HG02798 (cell line): Measurements from ENCODE around the gene NEDD4L.
"Not testable (repeated sequence)": the region's sequence is repeated elsewhere in the genome, so short reads cannot be mapped to it uniquely, and the experiment has no call there.

ENCODE experiments used
- ATAC-seq: cut with Tn5 transposase; IDR thresholded peaks from one replicate; pipeline ENCODE4 v1.9.1; 2021; ENCODE audit warnings: mild to moderate bottlenecking; ENCODE audit not compliant: unreplicated experiment, poor library complexity

The NEDD4L gene

DNA sequence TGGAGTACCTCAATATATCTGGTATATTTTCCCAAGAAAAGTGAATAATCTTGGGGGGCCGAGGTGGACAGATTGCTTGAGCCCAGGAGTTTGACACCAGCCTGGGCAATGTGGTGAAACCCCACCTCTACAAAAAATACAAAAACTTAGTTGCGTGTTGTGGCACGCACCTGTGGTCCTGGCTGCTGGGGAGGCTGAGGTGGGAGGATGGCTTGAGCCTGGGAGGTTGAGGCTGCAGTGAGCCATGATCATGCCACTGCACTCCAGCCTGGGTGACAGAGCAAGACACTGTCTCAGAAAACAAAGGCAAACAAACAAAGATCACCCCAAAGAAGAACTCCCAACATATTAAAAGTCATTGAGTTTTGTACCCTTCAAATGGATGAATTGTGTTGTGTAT lies 6.9 kb downstream of the NEDD4L start:
- ATAC-seq: not testable (repeated sequence)

DNA sequence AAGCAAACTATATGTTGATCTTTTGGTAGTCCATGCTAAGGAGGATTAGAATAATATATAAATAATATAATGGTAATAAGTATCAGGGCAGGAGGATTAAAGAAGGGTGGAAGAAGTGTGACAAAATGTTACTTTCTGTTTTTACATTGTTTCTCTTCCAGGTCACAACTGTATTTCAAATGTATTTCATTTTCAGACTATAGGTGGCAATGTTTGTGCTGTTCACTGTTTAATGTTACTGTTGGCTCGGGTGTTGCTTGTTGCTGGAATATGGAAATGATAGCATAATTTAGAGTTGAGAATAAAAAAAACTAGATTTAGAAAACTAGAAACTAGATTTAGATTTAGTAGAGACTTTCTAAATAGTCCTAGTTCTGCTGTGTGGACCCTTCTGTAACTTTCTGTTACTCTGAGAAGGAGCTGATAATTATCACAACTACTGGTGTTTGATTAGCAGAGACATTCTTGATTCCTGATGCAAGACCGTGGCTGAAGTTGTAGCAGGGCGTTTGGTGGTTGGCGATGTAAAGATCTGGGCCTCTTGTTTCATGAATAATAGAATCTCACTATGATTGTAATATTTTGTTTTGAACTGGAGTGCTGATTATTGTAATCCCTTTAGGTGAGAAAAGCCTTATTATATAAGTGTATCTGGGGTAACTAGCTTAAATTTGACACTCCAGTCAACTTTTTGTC lies 7.9 kb downstream of the NEDD4L start:
- ATAC-seq: peak; percentile 71

DNA sequence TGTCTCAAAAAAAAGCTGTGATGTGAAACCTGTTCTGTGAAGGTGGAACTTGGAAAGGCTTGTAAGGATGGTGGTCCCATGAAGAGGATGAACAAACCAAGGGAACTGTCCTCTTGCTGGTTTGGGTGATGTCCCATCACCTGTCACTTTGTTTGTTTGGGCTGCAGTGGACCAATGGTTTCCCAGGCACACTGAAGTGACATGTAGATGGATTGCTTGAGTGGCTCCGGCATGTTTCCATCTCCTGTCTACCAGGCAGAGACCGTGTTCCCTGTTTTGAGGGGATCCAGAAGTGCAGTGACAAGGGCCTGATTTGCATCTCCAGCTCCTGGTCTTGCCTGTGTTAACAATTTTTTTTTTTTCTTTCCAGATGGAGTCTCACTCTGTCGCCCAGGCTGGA lies 8.9 kb downstream of the NEDD4L start:
- ATAC-seq: no peak

DNA sequence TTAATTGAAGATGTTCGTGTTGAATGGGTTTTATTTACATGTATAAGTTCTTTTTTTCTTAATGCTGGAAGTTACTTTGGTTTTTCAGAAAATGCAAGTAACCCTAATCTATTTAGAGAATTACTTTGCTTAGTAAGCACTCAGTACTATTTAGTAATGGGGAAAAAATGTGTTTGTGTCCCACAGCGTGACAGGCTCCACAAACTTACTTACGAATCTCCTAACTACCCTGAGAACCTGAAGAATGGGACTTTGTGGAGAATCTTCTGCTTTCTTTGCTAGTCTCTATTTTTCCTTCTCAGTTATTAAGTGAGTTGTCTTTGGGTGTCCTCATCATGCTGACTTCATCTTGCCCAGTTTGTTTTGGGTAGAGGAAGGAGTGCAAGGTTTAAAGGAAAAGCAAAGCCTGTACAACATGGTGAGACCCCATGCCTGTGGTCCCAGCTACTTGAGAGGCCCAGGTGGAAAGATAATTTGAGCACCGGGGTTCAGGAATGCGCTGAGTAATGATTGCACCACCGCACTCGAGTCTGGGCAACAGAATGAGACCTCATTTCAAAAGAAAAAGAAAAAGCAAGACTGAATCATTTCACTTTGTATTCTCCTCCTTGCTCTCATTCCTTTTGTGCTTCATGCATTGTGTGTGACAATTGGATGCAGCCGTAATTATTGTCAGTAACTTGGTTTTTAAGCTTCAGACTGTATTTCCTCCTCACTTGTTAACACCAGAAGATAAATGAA lies 10.2 kb downstream of the NEDD4L start:
- no peak for ATAC-seq

DNA sequence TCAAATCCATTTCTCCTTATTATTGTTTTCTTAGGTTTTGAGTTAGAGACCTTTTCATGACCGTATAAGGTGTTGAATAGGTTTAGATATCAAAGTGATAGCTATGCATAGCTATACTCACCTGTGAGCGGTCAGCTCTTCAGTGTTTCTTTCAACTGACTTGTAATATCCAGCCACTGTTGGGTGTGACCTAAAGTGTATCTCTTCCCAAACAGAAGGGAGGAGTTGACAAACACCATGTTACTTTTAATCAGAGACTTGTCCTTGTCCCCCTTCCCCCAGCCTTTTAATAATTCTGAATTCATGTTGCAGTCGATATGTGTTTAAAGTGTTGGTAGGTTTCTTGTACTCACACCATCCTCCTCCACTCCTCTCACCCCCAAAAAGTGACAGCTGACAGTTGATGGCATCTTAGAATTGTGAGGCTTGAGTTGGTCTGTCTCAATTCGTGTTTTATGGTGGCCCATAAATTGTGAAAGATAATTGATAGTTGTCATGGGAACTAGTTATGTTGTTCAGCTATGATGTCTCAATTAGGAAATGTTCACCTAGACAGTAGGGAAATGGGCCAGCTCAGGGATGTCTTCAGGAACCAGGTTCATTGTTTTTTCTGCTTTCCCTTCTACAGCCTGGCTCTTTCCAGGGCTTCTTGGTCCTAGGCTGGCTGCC lies 12.0 kb downstream of the NEDD4L start:
- no peak for ATAC-seq

DNA sequence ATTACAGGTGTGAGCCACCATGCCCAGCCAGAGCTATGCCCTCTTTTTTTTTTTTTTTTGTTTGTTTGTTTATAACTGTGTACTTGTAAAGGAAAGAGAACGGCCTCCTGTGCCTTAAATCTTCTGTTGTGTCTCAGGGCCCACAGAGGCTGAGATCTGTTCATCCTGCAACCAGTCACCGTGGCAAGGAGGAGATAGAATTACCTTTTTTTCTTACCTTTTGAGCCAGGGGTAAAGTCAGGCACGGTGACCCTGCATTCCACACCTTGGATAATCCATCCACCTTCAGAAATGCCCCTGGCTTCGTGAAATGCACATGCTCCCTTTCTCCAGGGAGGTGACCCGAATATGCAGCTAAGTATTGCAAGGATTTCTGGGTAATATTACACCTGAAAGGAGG lies 12.8 kb downstream of the NEDD4L start:
- ATAC-seq: no peak

DNA sequence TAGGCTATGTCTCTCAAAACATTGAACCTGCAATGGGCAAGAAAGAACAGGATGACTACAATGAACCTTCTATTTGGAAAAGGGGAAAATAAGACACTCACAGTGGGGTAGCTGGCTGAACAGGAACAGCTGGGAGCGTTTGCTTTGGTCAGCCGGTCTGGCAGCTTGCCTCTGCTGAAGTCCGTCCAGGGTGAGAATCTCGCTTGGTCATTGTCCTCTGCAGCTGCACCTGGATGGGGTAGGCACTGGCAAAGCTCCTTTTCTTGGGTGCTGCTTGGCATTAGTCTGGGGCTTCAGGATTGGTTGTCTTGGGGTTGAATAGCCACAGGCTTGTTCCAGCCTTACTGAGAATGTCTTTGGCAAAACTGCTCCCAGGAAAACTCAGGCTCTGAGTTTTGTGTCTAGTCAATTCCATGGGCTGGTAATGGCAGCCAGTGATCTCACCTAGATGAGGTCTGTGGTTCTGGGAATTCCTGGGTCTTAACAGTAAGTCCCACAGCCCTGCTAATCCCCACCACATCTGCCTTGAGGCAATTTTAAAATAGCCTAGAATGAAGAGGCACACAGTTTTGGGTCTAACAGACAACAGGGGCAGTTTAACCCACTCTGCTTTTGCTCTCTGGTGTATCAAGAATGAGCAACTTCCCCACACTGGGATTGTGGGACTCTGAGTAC lies 13.4 kb downstream of the NEDD4L start:
- ATAC-seq: no peak

DNA sequence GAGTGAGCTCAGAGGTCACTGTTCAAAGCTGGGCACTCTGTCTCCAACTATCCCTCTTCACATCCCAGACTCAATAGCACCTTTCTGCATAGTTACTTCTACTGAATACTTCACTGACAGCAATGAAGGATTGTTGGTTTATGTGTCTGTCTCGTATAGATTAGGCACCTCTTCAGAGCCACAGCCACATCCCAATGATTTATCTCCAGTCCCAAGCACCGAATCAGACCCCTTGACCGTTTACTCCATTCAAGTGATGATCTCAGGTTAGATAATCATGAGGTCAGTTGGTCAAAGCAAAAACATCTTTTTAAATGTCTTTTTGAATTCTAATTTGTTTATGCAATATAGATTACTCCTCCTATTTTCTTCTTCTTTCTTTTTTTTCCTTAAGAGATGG lies 14.7 kb downstream of the NEDD4L start:
- ATAC-seq: no peak

DNA sequence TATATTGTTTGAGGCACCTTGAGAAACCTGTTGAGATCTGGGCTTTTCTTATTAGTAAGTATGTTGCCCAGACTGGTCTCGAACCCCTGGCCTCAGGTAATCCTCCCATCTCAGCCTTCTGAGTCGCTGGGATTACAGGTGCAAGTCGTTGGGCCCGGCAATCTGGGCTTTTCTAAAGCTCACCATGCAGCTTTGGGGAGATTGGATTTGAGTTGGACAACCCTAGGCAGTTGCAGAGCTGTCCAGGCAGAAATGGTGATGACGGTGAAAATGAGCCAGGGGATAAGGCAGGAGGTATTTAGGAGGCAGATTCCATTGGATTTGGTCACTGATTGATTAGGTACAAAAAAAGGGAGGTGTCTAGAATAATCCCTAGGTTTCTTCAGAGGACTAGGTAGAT lies 16.2 kb downstream of the NEDD4L start:
- no peak for ATAC-seq

DNA sequence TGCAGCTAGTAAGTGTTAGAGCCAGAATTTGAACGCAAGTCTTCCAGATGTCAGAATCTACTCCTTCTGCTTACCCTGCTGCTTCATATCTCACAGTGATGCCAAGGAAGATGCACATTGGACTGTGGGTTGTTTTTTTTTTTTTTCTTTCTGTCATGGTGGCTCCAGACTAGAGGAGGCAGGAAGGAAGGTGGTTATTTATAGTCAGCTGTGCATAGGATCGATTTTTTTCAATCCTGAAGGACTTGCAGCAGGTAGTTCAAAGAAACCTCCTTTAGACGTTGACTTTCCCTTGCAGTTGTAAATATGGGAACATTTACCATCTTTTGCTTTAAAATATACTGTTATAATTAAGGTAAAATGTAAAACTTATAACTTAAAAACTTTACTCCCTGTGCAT lies 17.3 kb downstream of the NEDD4L start:
- ATAC-seq: no peak

DNA sequence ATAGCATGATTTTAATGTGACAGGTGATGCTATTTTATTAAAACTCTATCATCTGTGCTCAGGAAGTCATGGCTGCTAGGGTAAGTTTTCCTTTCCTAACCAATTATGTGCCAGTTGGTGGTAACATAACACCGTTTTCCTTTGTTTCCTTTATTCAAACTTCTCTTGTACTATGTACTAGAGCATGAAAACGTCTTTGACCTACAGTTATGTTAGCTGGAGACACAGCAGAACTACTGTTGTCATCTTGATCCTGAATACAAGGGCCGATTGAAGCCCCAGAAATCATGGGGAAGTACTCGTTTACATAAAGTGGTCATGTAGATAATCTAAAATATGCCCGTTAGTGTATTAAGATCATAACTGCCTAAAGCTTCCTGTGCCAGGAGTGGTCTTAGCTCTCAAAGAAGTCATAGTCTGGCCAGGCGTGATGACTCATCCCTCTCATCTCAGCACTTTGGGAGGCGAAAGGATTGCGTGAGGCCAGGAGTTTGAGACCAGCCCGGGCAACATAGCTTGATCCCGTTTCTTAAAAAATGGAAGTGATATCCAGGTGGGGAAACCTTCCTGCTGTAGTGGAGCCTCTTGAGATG lies 20.5 kb downstream of the NEDD4L start:
- no peak for ATAC-seq

DNA sequence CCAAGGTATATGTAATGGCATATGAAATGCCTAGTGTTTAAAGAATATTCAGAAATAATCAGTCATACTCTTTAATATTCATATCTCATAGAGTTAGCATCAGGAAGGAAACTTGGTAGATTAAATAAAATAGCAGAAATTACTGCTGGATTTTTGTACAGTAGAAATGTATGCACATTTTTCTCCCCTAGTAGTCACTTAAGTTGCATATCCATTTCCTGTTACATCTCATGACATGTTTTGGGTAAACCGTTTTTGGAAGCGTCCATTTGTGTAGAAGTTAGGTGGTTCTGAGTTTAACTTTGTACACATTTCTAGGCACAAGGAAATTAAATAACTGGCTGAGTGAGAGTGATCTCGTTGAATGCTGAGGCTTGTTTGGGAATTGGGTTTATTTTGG lies 21.9 kb downstream of the NEDD4L start:
- no peak for ATAC-seq

DNA sequence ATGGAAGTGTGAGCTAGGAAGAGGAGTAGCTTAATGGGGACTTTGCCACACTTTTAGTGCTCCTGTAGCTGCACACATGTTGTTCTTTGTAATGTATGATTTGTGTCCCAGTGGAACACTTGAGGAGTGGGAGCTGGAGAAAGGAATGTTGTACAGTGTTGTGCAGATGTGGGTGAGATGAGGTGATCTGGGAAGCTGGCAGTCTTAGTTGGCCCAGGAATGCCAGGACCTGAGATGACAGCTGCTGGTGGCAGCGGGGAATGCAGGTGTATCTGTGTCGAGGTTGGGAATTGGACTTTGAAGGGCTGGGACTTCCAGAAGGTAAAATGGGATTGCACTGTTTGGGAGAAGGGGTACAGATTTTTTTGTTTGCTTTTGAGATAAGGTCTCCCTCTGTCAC lies 23.6 kb downstream of the NEDD4L start:
- ATAC-seq: no peak

DNA sequence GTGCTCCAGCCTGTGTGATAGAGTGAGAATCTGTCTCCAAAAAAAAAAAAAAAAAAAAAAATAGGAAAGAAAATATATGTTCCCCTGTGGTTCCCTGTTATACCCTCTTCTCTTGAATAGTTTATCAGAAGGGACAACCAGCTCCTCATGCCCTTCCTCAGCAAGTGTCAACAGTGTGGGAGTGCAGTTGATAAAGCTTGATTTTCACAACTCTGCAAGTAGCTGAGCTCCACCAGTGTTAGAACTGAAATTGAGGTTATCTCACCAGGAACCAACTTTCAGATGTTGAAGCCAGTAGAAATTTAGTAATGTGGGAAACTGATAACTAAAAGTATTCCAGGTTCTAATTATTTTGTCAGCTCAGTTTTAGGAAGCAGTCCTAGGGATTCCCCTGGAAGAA lies 25.1 kb downstream of the NEDD4L start:
- ATAC-seq: no peak

DNA sequence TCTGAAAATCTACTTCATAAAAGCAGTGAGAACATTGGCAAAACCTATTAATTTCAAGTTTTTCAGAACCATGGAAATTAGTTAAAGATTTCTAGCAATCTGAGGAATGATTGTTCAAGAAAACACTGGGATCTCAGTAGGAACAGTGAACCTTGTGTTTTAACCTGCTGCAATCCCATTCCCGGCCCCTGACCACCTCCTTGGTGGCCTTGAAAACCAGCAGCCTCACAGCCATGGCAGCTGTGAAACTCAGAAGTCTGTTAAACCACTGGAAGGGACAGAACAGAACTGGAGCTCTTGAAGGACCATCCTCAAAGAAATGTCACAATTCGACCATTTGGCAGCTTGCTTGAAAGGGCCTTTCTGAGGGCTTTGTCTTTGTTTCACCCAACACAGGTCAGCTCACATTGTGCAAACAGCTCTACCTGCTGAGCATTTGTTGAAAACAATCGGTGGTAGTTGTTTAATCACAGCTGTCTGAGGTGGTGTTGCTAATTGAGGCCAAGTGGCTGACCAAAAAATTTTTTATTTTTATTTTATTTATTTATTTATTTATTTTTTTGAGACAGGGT lies 25.8 kb downstream of the NEDD4L start:
- no peak for ATAC-seq

DNA sequence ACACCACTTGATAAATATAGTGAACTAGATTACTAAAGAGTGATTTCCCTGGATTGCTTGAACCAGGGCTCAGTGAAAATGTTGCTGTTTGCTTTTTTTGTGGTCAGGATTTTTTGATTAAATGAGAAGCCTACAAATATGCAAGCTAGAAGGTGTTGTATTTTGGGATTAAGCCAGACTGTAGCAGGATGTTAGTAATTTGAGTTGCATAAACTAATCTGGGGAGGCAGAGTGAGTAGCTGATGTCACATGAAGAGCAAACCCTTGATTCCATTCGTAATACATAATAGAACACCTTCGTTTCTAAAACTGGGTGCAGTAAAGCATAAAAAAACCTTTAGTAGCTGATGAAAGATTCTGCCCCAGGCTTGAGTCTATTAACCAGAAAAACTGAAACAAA lies 32.0 kb downstream of the NEDD4L start:
- ATAC-seq: no peak

DNA sequence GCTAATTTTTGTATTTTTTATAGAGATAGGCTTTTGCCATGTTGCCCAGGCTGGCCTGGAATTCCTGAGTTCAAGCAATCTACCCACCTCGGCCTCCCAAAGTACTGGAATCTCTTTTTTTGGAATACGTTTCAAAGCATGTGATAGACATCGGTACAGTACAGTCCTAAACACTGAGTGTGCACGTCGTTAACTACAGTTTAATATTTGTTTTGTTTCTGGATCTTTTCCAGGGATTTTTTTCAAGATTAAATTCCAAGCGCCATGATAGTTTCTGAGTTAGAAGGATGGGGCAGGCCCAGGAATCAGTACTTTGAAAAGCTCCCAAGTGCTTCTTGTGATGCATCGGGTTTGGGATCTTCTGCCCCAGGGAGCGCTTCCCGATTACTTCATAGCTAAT lies 33.3 kb downstream of the NEDD4L start:
- no peak for ATAC-seq

DNA sequence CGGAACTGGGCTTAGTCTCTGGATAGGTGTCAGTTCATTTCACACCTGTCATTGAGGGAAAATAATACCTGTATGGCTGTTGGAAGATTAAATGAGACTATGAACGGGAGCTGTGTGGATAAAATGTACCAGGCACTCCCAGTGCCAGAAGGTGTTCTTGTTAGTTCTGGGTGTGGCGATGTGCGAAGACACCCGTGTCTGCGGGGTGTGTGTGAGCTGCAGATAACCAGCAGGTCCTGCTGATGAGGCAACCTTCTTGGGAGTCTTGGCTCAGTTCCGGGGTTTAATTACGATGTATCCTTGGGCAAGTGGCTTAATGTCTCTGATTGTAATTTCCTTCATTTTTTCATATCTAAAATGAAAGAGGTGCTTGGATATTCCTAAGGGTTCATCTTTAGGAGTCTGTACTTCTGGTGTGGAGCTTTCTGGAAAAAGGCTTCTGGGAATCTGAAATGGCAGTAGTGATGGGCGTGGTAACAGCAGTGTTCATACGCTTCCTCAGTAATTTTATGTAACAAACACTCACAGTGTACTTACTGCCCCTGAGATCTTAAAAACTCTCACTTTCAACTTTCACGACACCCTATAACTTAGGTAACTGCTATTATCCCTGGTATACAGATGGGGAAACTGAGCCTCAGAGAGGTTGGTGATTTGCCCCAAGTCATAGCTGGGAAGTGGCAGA lies 35.0 kb downstream of the NEDD4L start:
- ATAC-seq: no peak

DNA sequence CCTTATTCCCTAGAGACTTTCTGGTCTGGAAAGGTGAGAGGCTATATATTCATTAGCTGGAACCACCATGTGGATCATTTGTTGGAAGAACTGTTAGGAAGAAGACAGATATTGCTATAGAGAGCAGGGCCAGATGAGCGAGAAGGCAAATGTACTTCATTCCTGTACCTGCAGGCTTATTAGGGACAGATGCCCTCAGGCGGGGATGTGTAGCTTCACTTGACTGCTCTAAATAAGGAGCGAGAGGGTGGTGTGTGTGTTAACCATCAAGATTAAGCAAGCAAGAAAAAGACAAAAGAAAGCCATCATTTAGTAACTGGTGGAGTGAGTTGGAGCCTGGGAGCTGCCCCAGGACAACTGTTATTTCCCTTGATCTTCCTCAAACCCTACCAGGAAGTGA lies 36.4 kb downstream of the NEDD4L start:
- ATAC-seq: no peak
